Suprapubic skin (tissue), 4 donors: ENCODE data around the gene CCDC87. TPM values are rescaled to one million over a fixed set of nuclear protein-coding genes. Genes with fewer than 3 reads are reported as not detected.
A peak's percentile ranks its signal among the peaks of the same experiment; 100 is the strongest.
"Not testable (repeated sequence)": the region's sequence is repeated elsewhere in the genome, so short reads cannot be mapped to it uniquely, and the experiment has no call there.

Experiments used
- DNase-seq, 2 donors: peaks; one replicate each; pipeline ENCODE4 v3.0.0-alpha.2; 2019; ENCODE audit warnings: low spot score in 2 of 2
- H3K27ac ChIP-seq: fragments of 200-600 bp; sonication (generic); one replicate; pipeline ENCODE4 v1.5.1; 2019
- H3K27me3 ChIP-seq: fragments of 200-600 bp; sonication (generic); one replicate; pipeline ENCODE4 v1.5.1; 2019
- H3K36me3 ChIP-seq: fragments of 200-600 bp; sonication (generic); one replicate; pipeline ENCODE4 v1.5.1; 2019
- H3K4me1 ChIP-seq: fragments of 200-600 bp; sonication (generic); one replicate; pipeline ENCODE4 v1.5.1; 2019
- H3K4me3 ChIP-seq: fragments of 200-600 bp; sonication (generic); one replicate; pipeline ENCODE4 v1.5.1; 2019; ENCODE audit warnings: mild to moderate bottlenecking
- H3K9me3 ChIP-seq: fragments of 200-600 bp; sonication (generic); one replicate; pipeline ENCODE4 v1.5.1; 2019
- EP300 ChIP-seq: sonication (generic); formaldehyde crosslinking; IDR thresholded peaks from one replicate; pipeline ENCODE4 v1.6.1; 2017; ENCODE audit warnings: antibody characterized with exemption
- POLR2A ChIP-seq, 2 donors: fragments of 450-650 bp; IDR thresholded peaks; one replicate each; pipeline ENCODE4 v1.6.1; 2017; ENCODE audit warnings: antibody characterized with exemption in 2 of 2, mild to moderate bottlenecking in 2 of 2, moderate library complexity in 2 of 2
- POLR2AphosphoS5 ChIP-seq, 3 donors: sonication (generic); formaldehyde crosslinking; IDR thresholded peaks; one replicate each; pipeline ENCODE4 v1.6.1; 2017; ENCODE audit warnings: antibody characterized with exemption in 3 of 3
- WGBS: methylation state at CpG from one replicate; pipeline ENCODE4 v1.1.5; 2018; 5-methylcytosine and 5-hydroxymethylcytosine counted together
- total RNA-seq, 4 donors: library from RNA; depleted of rRNA; stranded (reverse); fragments of >200 nt; gene quantifications; one replicate each; pipeline ENCODE4 v1.1.0, GENCODE V29; 2016
- TF ChIP-seq, protein P1 (sequence below), 2 donors: fragments of 200-600 bp in 1 of 2; fragments of 450-650 bp in 1 of 2; sonication (generic) in 1 of 2; IDR thresholded peaks; one replicate each; pipeline ENCODE4 v1.5.1; 2016 to 2019; ENCODE audit warnings: antibody characterized with exemption in 2 of 2, mild to moderate bottlenecking in 1 of 2, moderate library complexity in 1 of 2

Gene CCDC87
- total RNA-seq: under 1 TPM in 2 of 4 donors, not detected in 2; 0.30 to 0.55 TPM

GRCh38 chr11:66592457-66593302 is at the start of gene CCDC87, which contains the start of gene CCS:
TSS of gene CCDC87 (minus strand) at chr11:66593063. CDS start at chr11:66593015, 48 bp downstream.
TSS of gene CCS (plus strand) at chr11:66593185. CDS start at chr11:66593262, 77 bp downstream.
- H3K36me3 ChIP-seq: no peaks in the 10 kb centered on the region
- no peaks in the 10 kb centered on the region for H3K27me3 ChIP-seq

DNA sequence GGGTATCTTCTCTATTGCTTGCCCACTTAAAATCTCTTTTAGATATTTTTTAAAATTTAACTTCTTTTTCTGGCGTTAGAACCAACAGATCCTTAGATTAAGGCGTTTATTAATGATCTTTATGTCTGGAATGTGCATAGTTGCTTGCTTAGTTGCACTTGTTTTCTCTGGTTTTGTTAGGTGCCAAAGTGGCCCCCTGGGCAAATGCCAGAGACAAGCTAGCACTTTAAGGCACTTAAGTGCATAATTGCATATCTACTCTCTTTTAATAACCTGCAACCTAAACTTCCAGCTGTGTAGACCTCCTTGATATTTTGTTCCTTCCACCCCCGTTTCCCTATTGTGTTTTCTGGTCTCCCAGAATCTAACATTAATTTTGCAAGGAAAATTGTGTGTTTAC is 49.0 kb upstream of the CCDC87 start:
- peak overlapping the region; percentile 62 for H3K4me3 ChIP-seq
- no peak overlapping the region for H3K27ac ChIP-seq
- no peaks in the 10 kb centered on the region for H3K27me3 ChIP-seq
- TF ChIP-seq, protein P1, sequence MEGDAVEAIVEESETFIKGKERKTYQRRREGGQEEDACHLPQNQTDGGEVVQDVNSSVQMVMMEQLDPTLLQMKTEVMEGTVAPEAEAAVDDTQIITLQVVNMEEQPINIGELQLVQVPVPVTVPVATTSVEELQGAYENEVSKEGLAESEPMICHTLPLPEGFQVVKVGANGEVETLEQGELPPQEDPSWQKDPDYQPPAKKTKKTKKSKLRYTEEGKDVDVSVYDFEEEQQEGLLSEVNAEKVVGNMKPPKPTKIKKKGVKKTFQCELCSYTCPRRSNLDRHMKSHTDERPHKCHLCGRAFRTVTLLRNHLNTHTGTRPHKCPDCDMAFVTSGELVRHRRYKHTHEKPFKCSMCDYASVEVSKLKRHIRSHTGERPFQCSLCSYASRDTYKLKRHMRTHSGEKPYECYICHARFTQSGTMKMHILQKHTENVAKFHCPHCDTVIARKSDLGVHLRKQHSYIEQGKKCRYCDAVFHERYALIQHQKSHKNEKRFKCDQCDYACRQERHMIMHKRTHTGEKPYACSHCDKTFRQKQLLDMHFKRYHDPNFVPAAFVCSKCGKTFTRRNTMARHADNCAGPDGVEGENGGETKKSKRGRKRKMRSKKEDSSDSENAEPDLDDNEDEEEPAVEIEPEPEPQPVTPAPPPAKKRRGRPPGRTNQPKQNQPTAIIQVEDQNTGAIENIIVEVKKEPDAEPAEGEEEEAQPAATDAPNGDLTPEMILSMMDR (IDR thresholded peaks at IDR 0.05): no peak
- TF ChIP-seq POLR2A (IDR thresholded peaks at IDR 0.05) (no peak), EP300 (no peak), POLR2AphosphoS5 (IDR thresholded peaks at IDR 0.05) (no peak)
- WGBS: 26% methylated on average over 3 of the region's 3 CpGs
- H3K4me1 ChIP-seq: peaks cover 81% of the 10 kb centered on the region
- DNase-seq: no peak
- H3K9me3 ChIP-seq: no peaks in the 10 kb centered on the region
- H3K36me3 ChIP-seq: peaks cover 56% of the 10 kb centered on the region

More at GRCh38 chr11:66592457-66593302, at the start of gene CCDC87, which contains the start of gene CCS:
- H3K9me3 ChIP-seq: no peaks in the 10 kb centered on the region
- TF ChIP-seq POLR2A (IDR thresholded peaks at IDR 0.05) (peak in 1 of 2 donors; percentile 75), POLR2AphosphoS5 (IDR thresholded peaks at IDR 0.05) (peak in 1 of 3 donors; percentile 58), EP300 (no peak)
- TF ChIP-seq, protein P1 (IDR thresholded peaks at IDR 0.05): peak; percentile 57 to 77
- 29% methylated on average over 41 of the region's 68 CpGs for WGBS
- peak; percentile 99 for DNase-seq
- H3K27ac ChIP-seq: peak within 1 kb of the TSS; percentile 66
- peaks cover 30% of the 10 kb centered on the region for H3K4me1 ChIP-seq
- H3K4me3 ChIP-seq: peak within 1 kb of the TSS; percentile 65

- 58% methylated on average over 10 of the region's 10 CpGs for WGBS
- Histone ChIP-seq H3K36me3 (peaks cover 36% of the 10 kb centered on the region), H3K4me3 (peak overlapping the region; percentile 62), H3K4me1 (peaks cover 78% of the 10 kb centered on the region)
- not testable (repeated sequence) for H3K27ac ChIP-seq, DNase-seq, H3K27me3 ChIP-seq, H3K9me3 ChIP-seq
These were observed 47.0 kb upstream of the CCDC87 start for GRCh38 chr11:66639814-66640340.

- WGBS: 1% methylated on average over 27 of the region's 27 CpGs
- Histone ChIP-seq H3K27ac (peak overlapping the region; percentile 87), H3K4me1 (peaks cover 74% of the 10 kb centered on the region), H3K36me3 (peaks cover 34% of the 10 kb centered on the region), H3K9me3 (no peaks in the 10 kb centered on the region), H3K27me3 (no peaks in the 10 kb centered on the region), H3K4me3 (peak overlapping the region; percentile 62)
- DNase-seq: no peak
- TF ChIP-seq POLR2A (IDR thresholded peaks at IDR 0.05) (no peak), EP300 (no peak), POLR2AphosphoS5 (IDR thresholded peaks at IDR 0.05) (no peak)
- TF ChIP-seq, protein P1 (IDR thresholded peaks at IDR 0.05): no peak
These were observed 46.4 kb upstream of the CCDC87 start for GRCh38 chr11:66639066-66639813.

- Histone ChIP-seq H3K27me3 (no peaks in the 10 kb centered on the region), H3K27ac (peak within 1 kb of the TSS; percentile 87), H3K4me1 (peaks cover 66% of the 10 kb centered on the region), H3K36me3 (peaks cover 27% of the 10 kb centered on the region), H3K9me3 (no peaks in the 10 kb centered on the region), H3K4me3 (peak within 1 kb of the TSS; percentile 62)
- TF ChIP-seq POLR2AphosphoS5 (IDR thresholded peaks at IDR 0.05) (peak; percentile 67 to 95 (median 91)), POLR2A (IDR thresholded peaks at IDR 0.05) (peak; percentile 68 to 89), EP300 (no peak)
- TF ChIP-seq, protein P1 (IDR thresholded peaks at IDR 0.05): no peak
- peak; percentile 99 for DNase-seq
- WGBS: under 1% methylated on average over 38 of the region's 63 CpGs
These were observed 45.6 kb upstream of the CCDC87 start, which contains the start of gene RBM4 for GRCh38 chr11:66638177-66639065. TSS of gene RBM4 (plus strand) at chr11:66638703. CDS start at chr11:66639712, 1,009 bp downstream.
